RWPE2 (cell line): Measurements from ENCODE around the gene SMAD3.

Experiments
- ATAC-seq: fragments of 200-7000 bp; cut with Tn5 transposase; 3 replicates; pipeline ENCODE4 v1.9.1; 2021; ENCODE audit warnings: low read depth
- DNase-seq: peaks from one replicate; pipeline ENCODE4 v3.0.0-alpha.2; 2020; ENCODE audit warnings: low spot score
- H3K27ac ChIP-seq: fragments of 450-650 bp; 2 replicates; pipeline ENCODE4 v1.5.1; 2017; ENCODE audit warnings: mild to moderate bottlenecking; ENCODE audit not compliant: poor library complexity, severe bottlenecking
- H3K27me3 ChIP-seq: fragments of 250-450 bp; sonication (Bioruptor Pico); 2 replicates; pipeline ENCODE4 v1.5.1; 2021; ENCODE audit warnings: mild to moderate bottlenecking, moderate library complexity; ENCODE audit not compliant: insufficient read depth, poor library complexity, severe bottlenecking
- H3K36me3 ChIP-seq: fragments of 250-450 bp; sonication (Bioruptor Pico); 2 replicates; pipeline ENCODE4 v1.5.1; 2020; ENCODE audit warnings: low read depth, mild to moderate bottlenecking, moderate library complexity
- H3K4me1 ChIP-seq: fragments of 250-450 bp; sonication (Bioruptor Pico); 2 replicates; pipeline ENCODE4 v1.5.1; 2021; ENCODE audit warnings: mild to moderate bottlenecking, moderate library complexity; ENCODE audit not compliant: insufficient read depth, poor library complexity, severe bottlenecking
- H3K4me3 ChIP-seq: fragments of 250-450 bp; sonication (Bioruptor Pico); 2 replicates; pipeline ENCODE4 v1.5.1; 2021; ENCODE audit warnings: mild to moderate bottlenecking, moderate library complexity; ENCODE audit not compliant: severe bottlenecking
- H3K9me3 ChIP-seq: fragments of 250-450 bp; sonication (Bioruptor Pico); 2 replicates; pipeline ENCODE4 v1.5.1; 2021; ENCODE audit warnings: mild to moderate bottlenecking, moderate library complexity; ENCODE audit not compliant: severe bottlenecking
- TF ChIP-seq, protein P1 (sequence below): fragments of 450-650 bp; IDR thresholded peaks from one replicate; pipeline ENCODE4 v1.5.1; 2017; ENCODE audit warnings: mild to moderate bottlenecking, moderate library complexity; ENCODE audit not compliant: poor library complexity, severe bottlenecking

SMAD3 gene

DNA sequence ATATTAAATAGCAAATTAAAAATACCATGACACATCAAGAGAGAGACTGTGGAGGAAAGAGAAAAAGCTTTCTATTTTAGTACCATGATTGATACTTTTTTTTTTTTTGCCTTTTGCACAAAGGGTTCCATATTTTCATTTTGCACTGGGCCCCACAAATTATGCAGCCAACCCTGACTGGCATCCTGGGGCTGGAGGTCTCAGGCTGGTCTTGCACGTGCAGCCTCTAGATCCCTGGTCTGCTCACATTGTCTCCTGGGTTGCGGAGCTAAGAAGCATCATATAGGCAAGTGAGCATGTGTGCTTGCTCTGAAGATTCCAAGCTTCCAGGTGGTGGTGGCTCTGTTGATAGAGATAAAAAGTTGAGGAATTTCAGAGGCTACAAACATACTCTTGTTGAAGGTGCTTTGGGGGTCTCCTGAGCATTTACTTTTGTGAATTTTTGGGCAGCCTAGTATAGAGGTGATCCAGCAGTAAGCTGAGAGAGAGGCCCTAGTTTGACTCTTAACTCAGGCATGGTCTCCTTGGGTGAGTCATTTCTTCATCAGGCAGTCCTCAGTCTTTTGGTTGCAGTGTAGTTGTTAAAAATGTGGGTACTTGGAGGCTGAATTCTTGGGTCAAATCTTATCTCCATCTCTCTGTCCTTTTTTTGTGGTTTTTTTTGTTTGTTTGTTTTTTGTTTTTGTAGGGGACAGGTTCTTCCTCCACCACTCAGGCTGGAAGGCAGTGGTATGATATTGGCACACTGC, 31.3 kb downstream of the SMAD3 start:
- peak; percentile 54 for ATAC-seq
- peaks cover 83% of the 10 kb centered on the region for H3K4me1 ChIP-seq

DNA sequence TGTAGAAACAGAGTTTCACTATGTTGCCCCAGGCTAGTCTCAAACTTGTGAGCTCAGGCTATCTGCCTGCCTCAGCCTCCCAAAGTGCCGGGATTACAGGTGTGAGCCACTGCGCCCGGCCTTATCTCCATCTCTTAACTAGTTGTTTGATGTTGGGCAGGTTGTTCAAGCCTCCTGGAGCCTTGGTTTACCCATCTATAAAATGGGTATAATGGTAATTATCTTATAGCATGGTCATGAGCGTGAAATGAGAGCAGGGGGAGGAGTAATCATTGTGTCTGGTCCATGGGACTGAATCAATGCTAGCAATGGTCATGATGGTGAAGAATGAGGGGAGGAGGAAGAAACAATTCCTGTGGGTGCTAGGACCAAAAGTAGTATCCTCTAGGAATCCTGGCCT, 32.0 kb downstream of the SMAD3 start:
- H3K36me3 ChIP-seq: peaks cover 59% of the 10 kb centered on the region

More for the DNA sequence above, 31.3 kb downstream of the SMAD3 start:
- TF ChIP-seq, protein P1, sequence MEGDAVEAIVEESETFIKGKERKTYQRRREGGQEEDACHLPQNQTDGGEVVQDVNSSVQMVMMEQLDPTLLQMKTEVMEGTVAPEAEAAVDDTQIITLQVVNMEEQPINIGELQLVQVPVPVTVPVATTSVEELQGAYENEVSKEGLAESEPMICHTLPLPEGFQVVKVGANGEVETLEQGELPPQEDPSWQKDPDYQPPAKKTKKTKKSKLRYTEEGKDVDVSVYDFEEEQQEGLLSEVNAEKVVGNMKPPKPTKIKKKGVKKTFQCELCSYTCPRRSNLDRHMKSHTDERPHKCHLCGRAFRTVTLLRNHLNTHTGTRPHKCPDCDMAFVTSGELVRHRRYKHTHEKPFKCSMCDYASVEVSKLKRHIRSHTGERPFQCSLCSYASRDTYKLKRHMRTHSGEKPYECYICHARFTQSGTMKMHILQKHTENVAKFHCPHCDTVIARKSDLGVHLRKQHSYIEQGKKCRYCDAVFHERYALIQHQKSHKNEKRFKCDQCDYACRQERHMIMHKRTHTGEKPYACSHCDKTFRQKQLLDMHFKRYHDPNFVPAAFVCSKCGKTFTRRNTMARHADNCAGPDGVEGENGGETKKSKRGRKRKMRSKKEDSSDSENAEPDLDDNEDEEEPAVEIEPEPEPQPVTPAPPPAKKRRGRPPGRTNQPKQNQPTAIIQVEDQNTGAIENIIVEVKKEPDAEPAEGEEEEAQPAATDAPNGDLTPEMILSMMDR: no peak
- Histone ChIP-seq H3K27me3 (no peaks in the 10 kb centered on the region), H3K27ac (peak overlapping the region; percentile 64), H3K4me3 (no peak overlapping the region), H3K9me3 (no peaks in the 10 kb centered on the region), H3K36me3 (peaks cover 66% of the 10 kb centered on the region)
- no peak for DNase-seq

DNA sequence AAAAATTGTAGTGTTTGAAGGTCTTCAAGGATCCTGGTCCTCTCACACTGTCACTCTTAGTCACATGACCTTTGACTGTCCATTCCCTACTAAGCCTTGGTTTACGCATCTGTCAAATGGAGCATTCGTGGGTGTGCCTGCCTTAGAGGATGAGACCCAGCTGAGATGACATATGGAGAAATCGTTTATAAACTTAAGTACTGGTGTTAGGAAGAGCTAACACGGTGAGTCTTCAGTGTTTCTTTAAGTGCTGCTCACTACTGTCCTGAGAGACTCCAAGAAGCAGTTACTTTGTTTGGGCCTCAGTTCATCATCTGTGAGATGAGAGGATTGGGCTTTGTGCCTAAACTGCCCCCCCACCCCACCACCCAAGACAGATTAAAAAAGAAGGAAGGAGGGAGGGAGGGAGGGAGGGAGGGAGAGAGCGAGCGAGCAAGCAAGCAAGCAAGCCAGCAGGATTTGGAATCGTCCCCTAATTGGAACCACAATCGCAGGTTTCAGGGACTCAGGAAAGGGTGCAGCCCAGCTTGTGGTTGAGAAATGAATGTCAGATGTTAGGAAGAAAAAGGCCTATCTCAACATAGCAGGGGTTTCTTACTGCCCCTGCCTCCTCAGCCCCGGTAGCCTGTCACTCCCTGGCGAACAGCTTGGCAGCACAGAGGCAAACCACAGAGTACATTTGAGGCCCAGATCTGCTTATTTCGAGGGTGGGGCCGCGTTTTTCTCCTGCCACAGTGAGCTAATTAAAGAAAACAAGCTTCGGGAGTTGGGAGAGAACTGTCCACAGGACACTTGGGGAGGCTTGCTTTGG, 32.7 kb downstream of the SMAD3 start:
- Histone ChIP-seq H3K36me3 (peaks cover 52% of the 10 kb centered on the region), H3K4me1 (peaks cover 72% of the 10 kb centered on the region), H3K27ac (peak overlapping the region; percentile 64), H3K4me3 (no peak overlapping the region), H3K27me3 (no peaks in the 10 kb centered on the region), H3K9me3 (no peaks in the 10 kb centered on the region)
- TF ChIP-seq, protein P1: no peak
- no peak for DNase-seq
- ATAC-seq: peak; percentile 66

More for the DNA sequence above, 32.0 kb downstream of the SMAD3 start:
- TF ChIP-seq, protein P1: no peak
- Histone ChIP-seq H3K27me3 (no peaks in the 10 kb centered on the region), H3K9me3 (no peaks in the 10 kb centered on the region), H3K4me1 (peaks cover 79% of the 10 kb centered on the region), H3K4me3 (no peak overlapping the region), H3K27ac (peak overlapping the region; percentile 64)
- ATAC-seq (no peak), DNase-seq (no peak)

DNA sequence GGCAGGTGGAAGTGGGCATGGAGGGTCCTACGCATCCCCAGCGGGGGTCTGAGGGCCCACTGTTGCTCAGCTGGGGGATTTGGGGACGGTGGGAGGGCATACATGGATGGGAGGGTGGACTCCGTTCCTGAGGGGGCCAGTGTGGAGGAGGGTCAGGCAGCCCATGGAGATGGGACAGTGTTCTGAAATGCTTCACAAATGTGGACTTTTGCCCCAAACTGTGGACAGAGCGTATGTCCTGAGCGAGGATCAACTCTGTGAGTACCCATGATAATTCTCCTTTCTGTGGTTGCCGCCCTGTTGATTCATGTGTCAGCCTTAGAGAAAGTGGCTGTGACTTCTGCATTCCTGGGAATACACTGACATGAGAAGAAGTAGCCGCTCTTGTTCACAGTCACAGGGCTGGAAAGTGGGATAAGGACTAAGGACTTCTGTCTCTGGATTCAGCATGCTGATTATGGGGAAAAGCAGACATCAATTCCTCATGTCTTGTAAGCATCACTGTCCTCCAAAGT, 33.4 kb downstream of the SMAD3 start:
- no peak for ATAC-seq
- H3K9me3 ChIP-seq: no peaks in the 10 kb centered on the region
- TF ChIP-seq, protein P1: no peak
- no peak overlapping the region for H3K4me3 ChIP-seq
- H3K27me3 ChIP-seq: no peaks in the 10 kb centered on the region
- peak overlapping the region; percentile 64 for H3K27ac ChIP-seq
- no peak for DNase-seq
- peaks cover 65% of the 10 kb centered on the region for H3K4me1 ChIP-seq
- peaks cover 48% of the 10 kb centered on the region for H3K36me3 ChIP-seq
